Dermis microvascular lymphatic vessel endothelial cell (primary cell): ENCODE data around the gene PTPDC1. TPM values are rescaled to one million over a fixed set of nuclear protein-coding genes. Genes with fewer than 3 reads are reported as not detected.
"Not testable (repeated sequence)": the region's sequence is repeated elsewhere in the genome, so short reads cannot be mapped to it uniquely, and the experiment has no call there.

Experiments used
- DNase-seq, 2 donors: peaks; one replicate each; pipeline versions ENCODE4 v3.0.0 to v3.0.0-alpha.2; 2010; ENCODE audit warnings: low read depth in 2 of 2
- total RNA-seq: library from RNA; depleted of rRNA; stranded (reverse); fragments of >200 nt; gene quantifications from 2 replicates; pipeline ENCODE4 v1.2.1, GENCODE V29; 2014

The PTPDC1 gene
- total RNA-seq, 1 donor from 2014 or later, result 3.6 TPM

GRCh38 chr9:94094219-94095145 lies 10.2 kb downstream of the PTPDC1 start:
- not testable (repeated sequence) for DNase-seq

GRCh38 chr9:94096819-94097577 lies 12.7 kb downstream of the PTPDC1 start:
- DNase-seq, result no peak

GRCh38 chr9:94097788-94098414 lies 13.6 kb downstream of the PTPDC1 start:
- peak in 1 of 2 donors; percentile 17 for DNase-seq

GRCh38 chr9:94100152-94100879 lies 16.1 kb downstream of the PTPDC1 start:
- no peak for DNase-seq

GRCh38 chr9:94101162-94101853 lies 17.0 kb downstream of the PTPDC1 start:
- no peak for DNase-seq

- DNase-seq, result no peak
Measured at GRCh38 chr9:94108584-94108983, 24.3 kb downstream of the PTPDC1 start.

GRCh38 chr9:94110821-94111252 lies 26.6 kb downstream of the PTPDC1 start:
- DNase-seq, result no peak

- no peak for DNase-seq
Measured at GRCh38 chr9:94111446-94111845, 27.2 kb downstream of the PTPDC1 start.

- no peak for DNase-seq
Measured at GRCh38 chr9:94112716-94113465, 28.6 kb downstream of the PTPDC1 start.

- DNase-seq, result not testable (repeated sequence)
Measured at GRCh38 chr9:94120088-94120487, 35.8 kb downstream of the PTPDC1 start.

GRCh38 chr9:94120854-94121376 lies 36.7 kb downstream of the PTPDC1 start:
- DNase-seq, result no peak

- no peak for DNase-seq
Measured at GRCh38 chr9:94126844-94127243, 42.6 kb downstream of the PTPDC1 start.

GRCh38 chr9:94127806-94128205 lies 43.5 kb downstream of the PTPDC1 start:
- no peak for DNase-seq

- DNase-seq, result no peak
Measured at GRCh38 chr9:94128580-94128979, 44.3 kb downstream of the PTPDC1 start.

GRCh38 chr9:94134629-94135028 lies 50.4 kb downstream of the PTPDC1 start:
- DNase-seq, result no peak

- DNase-seq, result peak in 1 of 2 donors; percentile 49
Measured at GRCh38 chr9:94135222-94135621, 51.0 kb downstream of the PTPDC1 start.

- DNase-seq, result peak in 1 of 2 donors; percentile 91
Measured at GRCh38 chr9:94139672-94140417, 55.6 kb downstream of the PTPDC1 start.

- no peak for DNase-seq
Measured at GRCh38 chr9:94140418-94140780, 56.1 kb downstream of the PTPDC1 start.
